Measurements from ENCODE around the gene EXD3. TPM values are rescaled to one million over a fixed set of nuclear protein-coding genes. Genes with fewer than 3 reads are reported as not detected.

The EXD3 gene
- total and polyA plus RNA-seq, 2 of the 4 experiments (the other 2 are of a cell fraction): 1.1 to 7.4 TPM

DNA sequence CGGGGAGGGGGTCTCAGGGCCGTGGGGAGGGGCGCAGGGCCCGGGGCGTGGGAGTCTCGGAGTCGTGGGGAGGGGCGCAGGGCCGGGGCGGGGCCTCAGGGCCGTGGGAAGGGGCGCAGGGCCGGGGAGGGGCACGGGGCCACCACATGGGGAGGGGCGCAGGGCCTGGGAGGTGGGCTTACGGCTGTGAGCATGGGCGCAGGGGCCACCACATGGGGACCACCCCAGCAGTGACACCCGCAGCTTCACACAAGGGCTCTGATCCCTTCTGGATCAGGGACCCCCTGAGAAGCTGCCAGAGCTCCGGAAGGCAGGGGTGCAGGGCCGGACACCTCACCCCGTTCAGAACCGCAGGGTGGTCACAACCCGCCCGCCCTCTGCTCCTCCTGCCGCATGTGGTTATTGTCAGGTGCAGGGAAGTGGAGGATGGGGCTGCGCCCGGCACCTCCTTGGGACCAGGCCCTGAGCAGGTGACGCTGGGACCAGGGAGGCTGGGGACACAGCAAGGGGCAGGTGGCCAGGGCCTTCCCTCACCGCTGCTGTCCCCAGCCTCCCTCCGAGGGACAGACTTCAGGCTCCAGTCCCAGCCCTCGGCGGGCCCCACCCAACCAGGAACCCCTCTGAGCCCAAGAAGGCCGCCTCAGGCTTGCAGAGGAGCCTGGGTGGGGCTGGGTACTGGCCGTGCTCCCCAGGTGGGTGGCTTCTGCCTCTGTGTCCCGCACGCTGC is 53.7 kb downstream of the EXD3 start:
- H3K23ac ChIP-seq (ENCODE audit: low read depth, low read length): no peak overlapping the region
- H2AFZ ChIP-seq (replicated peaks; ENCODE audit: low read length, poor library complexity): no peak overlapping the region
- no peak overlapping the region for H3K14ac ChIP-seq (replicated peaks; ENCODE audit: low read depth, low read length)
- H3K27me3 ChIP-seq (ENCODE audit: control insufficient read depth, insufficient read depth, low read length): no peaks in the 10 kb centered on the region
- H3K56ac ChIP-seq (ENCODE audit: extremely low read depth, insufficient read depth, low read length): no peak overlapping the region
- H4K5ac ChIP-seq (ENCODE audit: low read depth, low read length): no peak overlapping the region
- H4K20me1 ChIP-seq (ENCODE audit: insufficient read depth, low read length): no peaks in the 10 kb centered on the region
- H2AK9ac ChIP-seq (replicated peaks; ENCODE audit: low read depth, low read length, poor library complexity): no peak overlapping the region
- no peak overlapping the region for H2BK20ac ChIP-seq (ENCODE audit: low read depth, low read length)
- no peak overlapping the region for H3K27ac ChIP-seq (ENCODE audit: insufficient read depth, low read length)
- POLR2A ChIA-PET (ENCODE audit: unreplicated experiment): no interaction called here
- H4K91ac ChIP-seq (ENCODE audit: insufficient read depth, low read depth, low read length): no peak overlapping the region
- dilution Hi-C loops (cut with HindIII; ENCODE audit: low sequenced_read_pairs, unreplicated experiment): no loop called here
- H3K4me2 ChIP-seq (ENCODE audit: low read depth, low read length): no peak overlapping the region
- WGBS, 2 experiments (ENCODE audit: extremely low coverage in 2 of 2, insufficient read length in 1 of 2): 80% methylated on average over 10 of the region's 36 CpGs; no CpG with 5 or more reads in 1 of the 2 experiments
- H3K18ac ChIP-seq (ENCODE audit: low read depth, low read length): no peak overlapping the region
- H4K8ac ChIP-seq (ENCODE audit: low read depth in 2 of 2, low read length in 2 of 2): no peak overlapping the region
- H3K9ac ChIP-seq (ENCODE audit: low read depth, low read length): no peak overlapping the region
- no peak overlapping the region for H3K4me3 ChIP-seq (ENCODE audit: insufficient read depth, low read depth, low read length)
- no peak overlapping the region for H2BK5ac ChIP-seq (ENCODE audit: low read depth, low read length, poor library complexity, severe bottlenecking)
- in situ Hi-C loops (cut with MboI; ENCODE audit: low sequenced_read_pairs): no loop called here
- ATAC-seq (ENCODE audit: low read depth) (no peak), DNase-seq (no peak)
- no TSS peak for BruUV-seq (replicated peaks)
- H2BK120ac ChIP-seq (ENCODE audit: low read depth, low read length): no peak overlapping the region
- no peak overlapping the region for H2AK5ac ChIP-seq (ENCODE audit: low read depth, low read length)
- 0 out of 2 replicates have a peak, but pooled peaks cover 2% of the 10 kb centered on the region for H3K9me1 ChIP-seq (ENCODE audit: insufficient read depth, low read length)
- CTCF ChIA-PET: no interaction called here
- H3K4me1 ChIP-seq (ENCODE audit: control insufficient read depth, insufficient read depth, low read length): peaks cover 2% of the 10 kb centered on the region; the same call in 1 of the 2 replicates
- H3K36me3 ChIP-seq (ENCODE audit: control insufficient read depth, insufficient read depth, low read length): peaks cover 3% of the 10 kb centered on the region; the same call in 1 of the 2 replicates
- TF ChIP-seq NFE2L2 (IDR thresholded peaks at IDR 0.05; ENCODE audit: low read depth, low read length) (no peak), MXI1 (IDR thresholded peaks at IDR 0.05; ENCODE audit: borderline replicate concordance, low read depth, low read length) (no peak), CTCF (conservative IDR thresholded peaks at IDR 0.05; ENCODE audit: low read depth, low read length) (no peak)
- no peaks in the 10 kb centered on the region for H3K79me1 ChIP-seq (ENCODE audit: low read depth in 1 of 2, low read length in 2 of 2)
- H3K4ac ChIP-seq (ENCODE audit: low read depth, low read length): no peak overlapping the region
- no peaks in the 10 kb centered on the region for H3K9me3 ChIP-seq (ENCODE audit: control insufficient read depth, insufficient read depth, low read length)
- intact Hi-C loops (cut with micrococcal nuclease): no loop called here
- H2BK15ac ChIP-seq (ENCODE audit: low read depth, low read length): no peak overlapping the region

Measured in IMR-90 (cell line).